Kidney tubule cell (primary cell): ENCODE data around the gene CACNG7.
"Not testable (repeated sequence)": the region's sequence is repeated elsewhere in the genome, so short reads cannot be mapped to it uniquely, and the experiment has no call there.

Experiments
- DNase-seq: peaks from one replicate; pipeline ENCODE4 v3.0.0-alpha.2; 2018; ENCODE audit warnings: low spot score

CACNG7 gene, protein sequence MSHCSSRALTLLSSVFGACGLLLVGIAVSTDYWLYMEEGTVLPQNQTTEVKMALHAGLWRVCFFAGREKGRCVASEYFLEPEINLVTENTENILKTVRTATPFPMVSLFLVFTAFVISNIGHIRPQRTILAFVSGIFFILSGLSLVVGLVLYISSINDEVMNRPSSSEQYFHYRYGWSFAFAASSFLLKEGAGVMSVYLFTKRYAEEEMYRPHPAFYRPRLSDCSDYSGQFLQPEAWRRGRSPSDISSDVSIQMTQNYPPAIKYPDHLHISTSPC

GRCh38 chr19:53908935-53909415, at the start of gene CACNG7:
TSS of gene CACNG7 (plus strand) at chr19:53909278. CDS start at chr19:53912832, 3,554 bp downstream.
- no peak for DNase-seq

GRCh38 chr19:53864308-53864836, 44.7 kb upstream of the CACNG7 start:
- no peak for DNase-seq

DNA sequence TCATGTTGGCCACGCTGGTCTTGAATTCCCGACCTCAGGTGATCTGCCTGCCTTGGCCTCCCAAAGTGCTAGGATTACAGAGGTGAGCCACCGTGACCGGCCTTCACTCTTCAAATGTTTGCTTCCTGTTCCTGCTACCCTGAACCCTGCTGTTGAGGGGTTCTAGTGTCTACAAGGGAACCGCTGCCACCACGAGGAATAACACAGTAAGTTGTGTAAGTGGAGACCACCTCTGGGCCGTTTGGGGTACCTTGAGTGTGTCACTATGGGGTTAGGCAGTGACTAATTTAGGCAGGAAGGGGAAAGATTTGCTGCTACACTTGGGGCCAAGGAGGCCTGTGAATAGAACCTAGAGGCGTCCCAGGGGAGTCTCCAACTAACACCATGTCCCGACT, 43.6 kb upstream of the CACNG7 start:
- DNase-seq = no peak

- DNase-seq = peak; percentile 85
Measured at GRCh38 chr19:53865918-53866864, 42.9 kb upstream of the CACNG7 start.

DNA sequence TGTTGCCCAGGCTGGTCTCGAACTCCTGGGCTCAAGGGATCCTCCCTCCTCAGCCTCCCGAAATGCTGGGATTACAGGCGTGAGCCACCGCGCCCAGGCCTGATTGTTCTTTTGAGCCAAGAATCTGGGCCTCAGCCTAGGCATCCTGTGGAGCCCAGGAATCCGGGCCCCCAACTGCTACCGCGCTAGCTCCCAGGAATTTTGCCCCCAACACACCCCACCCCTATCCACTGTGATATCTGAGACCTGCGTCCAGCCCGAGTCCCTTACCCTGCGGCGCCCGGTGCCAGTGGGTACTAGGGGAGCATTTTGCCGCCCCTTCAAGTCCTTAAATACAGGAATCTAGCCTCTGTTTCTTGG, 42.2 kb upstream of the CACNG7 start:
- DNase-seq = no peak

DNA sequence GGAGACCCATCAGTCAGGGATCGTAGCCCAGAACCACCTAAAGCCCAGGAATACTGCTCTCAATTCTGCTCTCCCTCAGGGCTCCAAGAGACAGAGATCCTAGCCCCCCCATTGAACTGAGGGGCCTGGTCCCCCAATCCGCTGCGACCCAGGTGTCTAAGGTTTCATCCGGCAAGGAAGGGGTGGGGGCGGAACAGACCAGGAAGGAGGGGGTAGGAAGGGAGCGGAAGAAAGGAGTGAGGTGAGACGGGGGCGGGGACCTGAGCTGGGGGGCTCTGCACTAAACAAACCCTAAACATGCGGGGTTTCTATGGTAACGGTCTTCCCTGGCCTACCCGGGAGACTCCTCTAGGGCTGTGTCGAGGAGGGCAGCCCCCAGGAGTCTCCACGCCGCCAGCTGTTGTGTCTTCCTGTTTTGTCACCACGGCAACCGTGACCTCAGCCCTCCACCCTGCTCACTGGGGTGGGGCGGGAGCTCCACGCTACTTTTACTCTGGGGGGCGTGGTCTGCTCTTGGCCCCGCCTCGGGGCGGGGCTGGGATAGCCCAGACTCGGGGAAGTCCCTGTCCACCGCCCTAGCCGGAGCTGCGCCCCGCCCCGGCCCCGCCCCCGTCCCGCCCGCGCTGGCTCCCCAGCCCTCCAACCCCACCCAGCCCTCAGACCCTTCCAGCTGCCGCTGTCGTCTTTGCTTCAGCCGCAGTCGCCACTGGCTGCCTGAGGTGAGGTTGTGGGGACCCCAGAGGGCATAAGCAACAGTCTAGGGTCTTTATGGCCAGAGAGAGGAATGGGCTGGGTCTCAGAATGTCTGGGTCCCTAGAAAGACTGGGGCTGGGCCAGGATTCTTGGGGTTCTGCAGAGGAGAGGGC, 41.6 kb upstream of the CACNG7 start, which contains the start of gene MYADM:
MYADM (plus strand) TSS at position 659 of the 866 bp plus-strand sequence. CDS start 5,647 bp downstream, outside the sequence.
- DNase-seq = peak; percentile 99

DNA sequence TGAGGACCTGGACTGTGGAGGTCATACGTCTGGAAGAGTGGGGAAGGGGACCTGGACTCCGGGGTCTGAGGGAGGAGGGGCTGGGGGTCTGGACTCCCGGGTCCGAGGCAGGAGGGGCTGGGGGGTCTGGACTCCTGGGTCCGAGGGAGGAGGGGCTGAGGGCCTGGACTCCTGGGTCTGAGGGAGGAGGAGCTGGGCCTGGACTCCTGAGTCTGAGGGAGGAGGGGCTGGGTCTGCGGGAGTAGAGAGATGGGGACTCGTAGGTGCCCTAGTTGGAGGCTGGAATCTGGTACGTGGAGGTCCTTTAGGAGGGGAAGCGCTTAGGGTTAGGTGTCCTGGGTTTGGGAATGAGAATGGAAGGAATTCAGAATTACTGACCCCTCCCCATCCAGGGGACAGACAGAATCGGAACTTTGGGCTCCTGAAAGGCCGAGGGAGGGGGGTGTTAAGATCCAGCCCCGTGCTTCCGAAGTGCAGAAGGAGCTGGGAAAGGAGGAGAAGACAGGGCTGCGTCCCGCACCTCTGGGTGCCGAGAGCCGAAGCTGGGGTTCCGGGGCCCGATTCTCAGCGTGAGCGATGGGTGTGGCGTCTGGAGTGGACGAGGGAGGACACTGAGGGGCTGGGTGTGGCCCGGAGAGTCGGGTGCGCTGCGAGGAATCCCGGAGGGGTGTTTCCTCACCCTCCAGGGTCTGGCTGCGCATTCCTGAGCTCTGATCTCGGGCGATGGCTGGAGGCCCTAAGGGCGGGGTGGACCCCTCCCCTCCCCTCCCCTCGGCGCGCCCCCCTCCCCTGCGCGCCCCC, 40.8 kb upstream of the CACNG7 start:
- peak; percentile 70 for DNase-seq

GRCh38 chr19:53868892-53869804, 39.9 kb upstream of the CACNG7 start:
- DNase-seq = peak; percentile 85

GRCh38 chr19:53869805-53870484, 39.1 kb upstream of the CACNG7 start:
- not testable (repeated sequence) for DNase-seq

- no peak for DNase-seq
Measured at GRCh38 chr19:53870485-53870844, 38.6 kb upstream of the CACNG7 start.

GRCh38 chr19:53871454-53871853, 37.6 kb upstream of the CACNG7 start:
- DNase-seq = no peak

GRCh38 chr19:53872762-53873161, 36.3 kb upstream of the CACNG7 start:
- DNase-seq = no peak

DNA sequence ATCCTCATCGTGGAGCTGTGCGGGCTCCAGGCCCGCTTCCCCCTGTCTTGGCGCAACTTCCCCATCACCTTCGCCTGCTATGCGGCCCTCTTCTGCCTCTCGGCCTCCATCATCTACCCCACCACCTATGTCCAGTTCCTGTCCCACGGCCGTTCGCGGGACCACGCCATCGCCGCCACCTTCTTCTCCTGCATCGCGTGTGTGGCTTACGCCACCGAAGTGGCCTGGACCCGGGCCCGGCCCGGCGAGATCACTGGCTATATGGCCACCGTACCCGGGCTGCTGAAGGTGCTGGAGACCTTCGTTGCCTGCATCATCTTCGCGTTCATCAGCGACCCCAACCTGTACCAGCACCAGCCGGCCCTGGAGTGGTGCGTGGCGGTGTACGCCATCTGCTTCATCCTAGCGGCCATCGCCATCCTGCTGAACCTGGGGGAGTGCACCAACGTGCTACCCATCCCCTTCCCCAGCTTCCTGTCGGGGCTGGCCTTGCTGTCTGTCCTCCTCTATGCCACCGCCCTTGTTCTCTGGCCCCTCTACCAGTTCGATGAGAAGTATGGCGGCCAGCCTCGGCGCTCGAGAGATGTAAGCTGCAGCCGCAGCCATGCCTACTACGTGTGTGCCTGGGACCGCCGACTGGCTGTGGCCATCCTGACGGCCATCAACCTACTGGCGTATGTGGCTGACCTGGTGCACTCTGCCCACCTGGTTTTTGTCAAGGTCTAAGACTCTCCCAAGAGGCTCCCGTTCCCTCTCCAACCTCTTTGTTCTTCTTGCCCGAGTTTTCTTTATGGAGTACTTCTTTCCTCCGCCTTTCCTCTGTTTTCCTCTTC, 35.1 kb upstream of the CACNG7 start:
- DNase-seq = no peak

- DNase-seq = no peak
Measured at GRCh38 chr19:53874606-53874990, 34.5 kb upstream of the CACNG7 start.

DNA sequence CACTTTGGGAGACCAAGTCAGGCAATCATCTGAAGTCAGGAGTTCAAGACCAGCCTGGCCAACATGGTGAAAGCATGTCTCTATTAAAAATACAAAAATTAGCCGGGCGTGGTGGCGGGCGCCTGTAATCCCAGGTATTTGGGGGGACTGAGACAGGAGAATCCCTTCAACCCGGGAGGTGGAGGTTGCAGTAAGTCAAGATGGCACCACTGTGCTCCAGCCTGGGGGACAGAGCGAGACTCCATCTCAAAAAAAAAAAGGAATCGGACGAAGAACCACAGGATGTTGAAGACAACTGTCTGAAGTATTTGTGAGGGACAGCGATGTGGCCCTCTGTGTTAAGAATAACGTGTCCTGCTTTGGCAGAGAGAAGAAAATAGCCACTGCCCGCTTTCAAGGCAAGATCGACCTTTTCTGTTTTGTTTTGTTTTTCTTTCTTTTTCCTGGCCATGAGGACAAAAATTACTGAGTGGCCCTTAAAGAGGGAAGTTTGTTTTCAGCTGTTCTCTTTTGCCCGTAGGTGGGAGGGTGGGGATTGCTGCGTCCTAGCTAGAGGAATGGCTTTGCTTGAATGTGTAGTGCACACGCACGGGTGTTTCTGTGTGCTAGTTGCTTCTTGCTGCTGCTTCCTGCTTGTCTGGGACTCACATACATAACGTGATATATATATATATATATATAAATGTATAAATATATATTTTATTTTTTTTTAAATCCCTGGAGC, 33.3 kb upstream of the CACNG7 start:
- no peak for DNase-seq

GRCh38 chr19:53876651-53877224, 32.3 kb upstream of the CACNG7 start:
- DNase-seq = no peak

DNA sequence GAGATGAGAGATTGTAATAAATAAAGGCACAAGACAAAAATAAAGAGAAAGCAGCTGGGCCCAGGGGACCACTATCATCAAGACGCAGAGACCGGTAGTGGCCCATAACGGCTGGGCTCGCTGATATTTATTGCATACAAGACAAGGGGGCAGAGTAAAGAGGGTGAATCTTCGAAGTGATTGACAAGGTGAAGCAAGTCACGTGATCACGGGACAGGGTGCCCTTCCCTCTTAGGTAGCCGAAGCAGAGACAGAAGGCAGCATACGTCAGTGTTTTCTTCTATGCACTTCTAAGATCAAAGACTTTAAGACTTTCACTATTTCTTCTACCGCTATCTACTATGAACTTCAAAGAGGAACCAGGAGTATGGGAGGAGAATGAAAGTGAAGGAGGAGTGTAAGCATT, 31.7 kb upstream of the CACNG7 start:
- DNase-seq = peak; percentile 38
